K562 (cell line): ENCODE data around the gene PRSS35. TPM values are rescaled to one million over a fixed set of nuclear protein-coding genes. Genes with fewer than 3 reads are reported as not detected.

ENCODE experiments used
- ATAC-seq: fragments of 200-7000 bp; cut with Tn5 transposase; 3 replicates; pipeline ENCODE4 v1.9.1; 2020; ENCODE audit warnings: moderate library complexity
- BruUV-seq: library from RNA; stranded (reverse); fragments of 400-500 nt; replicated peaks from 2 replicates; lab custom pipeline; 2021; lab: Mats Ljungman, UMichigan
- CTCF ChIA-PET: fragments of 300-600 bp; formaldehyde crosslinking; extraction: SDS; loops from one replicate; lab custom pipeline; 2021; ENCODE audit warnings: low intra/inter-chr PET ratio; lab: Yijun Ruan, JAX
- POLR2A ChIA-PET: fragments of 300-600, 350-650 bp; sonication (Branson Sonifier 250); formaldehyde crosslinking; extraction: SDS; loops from one replicate; lab custom pipeline; 2021; ENCODE audit warnings: antibody characterized with exemption, inconsistent platforms; lab: Yijun Ruan, JAX
- DNase-seq, 4 experiments: peaks; one replicate each; pipeline versions ENCODE4 v3.0.0 to v3.0.0-alpha.2; 2011 to 2018; ENCODE audit warnings: low spot score in 3 of 4, mixed read lengths in 3 of 4; ENCODE audit errors: extremely low read depth in 1 of 4
- FAIRE-seq: peaks from 2 replicates; lab custom pipeline; 2011; peaks lifted over from hg19 to GRCh38; lab: Jason Lieb, UNC
- H2AFZ ChIP-seq: 2 replicates; pipeline ENCODE4 v1.6.0; 2011; ENCODE audit warnings: low read depth, low read length, control low read depth, inconsistent platforms
- H3K27ac ChIP-seq: fragments of 200-600 bp; 3 replicates; pipeline ENCODE4 v1.8.0; 2011; ENCODE audit warnings: low read depth, mild to moderate bottlenecking, control low read depth, inconsistent platforms, low read length, moderate library complexity, mixed read lengths; ENCODE audit errors: extremely low read depth
- H3K27me3 ChIP-seq, 2 experiments: fragments of 300-600 bp in 1 of 2; 2 replicates in 1 of 2; 3 replicates in 1 of 2; pipeline versions ENCODE4 v1.6.0 to v1.8.0; 2011; ENCODE audit warnings: inconsistent platforms in 2 of 2, low read length in 2 of 2, mild to moderate bottlenecking in 1 of 2, mixed read lengths in 1 of 2, moderate library complexity in 1 of 2; ENCODE audit not compliant: control insufficient read depth in 2 of 2, insufficient read depth in 2 of 2
- H3K36me3 ChIP-seq: fragments of 300-600 bp; 3 replicates; pipeline ENCODE4 v1.8.0; 2011; ENCODE audit warnings: mild to moderate bottlenecking, low read length, inconsistent platforms; ENCODE audit not compliant: control insufficient read depth, insufficient read depth
- H3K4me1 ChIP-seq, 2 experiments: fragments of 200-600 bp in 1 of 2; replicated peaks in 1 of 2; 2 replicates in 1 of 2; 3 replicates in 1 of 2; pipeline versions ENCODE4 v1.5.1 to v1.8.0; 2011; ENCODE audit warnings: inconsistent platforms in 2 of 2, low read length in 2 of 2, mild to moderate bottlenecking in 1 of 2, mixed read lengths in 1 of 2, moderate library complexity in 1 of 2; ENCODE audit not compliant: control insufficient read depth in 2 of 2, insufficient read depth in 2 of 2
- H3K4me2 ChIP-seq: 2 replicates; pipeline ENCODE4 v1.6.1; 2011; ENCODE audit warnings: low read length, control low read depth, inconsistent platforms, mixed read lengths; ENCODE audit not compliant: insufficient read depth
- H3K4me3 ChIP-seq: fragments of 200-600 bp; sonication (generic), shearing (Covaris generic); 2 replicates; pipeline ENCODE4 v1.5.1; 2016; ENCODE audit warnings: control low read depth, inconsistent platforms
- H3K79me2 ChIP-seq: fragments of 200-600 bp; 3 replicates; pipeline ENCODE4 v1.8.0; 2011; ENCODE audit warnings: low read length, inconsistent platforms; ENCODE audit not compliant: control insufficient read depth, insufficient read depth
- H3K9ac ChIP-seq, 2 experiments: 2 replicates each; pipeline versions ENCODE4 v1.6.0 to v1.6.1; 2011; ENCODE audit warnings: low read depth in 2 of 2, low read length in 2 of 2, control low read depth in 1 of 2, inconsistent platforms in 1 of 2, mild to moderate bottlenecking in 1 of 2, mixed read lengths in 1 of 2; ENCODE audit not compliant: insufficient read depth in 1 of 2
- H3K9me1 ChIP-seq: one replicate; pipeline ENCODE4 v1.6.0; 2011; ENCODE audit warnings: inconsistent platforms, mild to moderate bottlenecking, low read length, moderate library complexity; ENCODE audit not compliant: control insufficient read depth, insufficient read depth
- H3K9me3 ChIP-seq: replicated peaks from 2 replicates; pipeline ENCODE4 v1.5.1; 2011; ENCODE audit warnings: low read depth, low read length, inconsistent platforms; ENCODE audit not compliant: control insufficient read depth, insufficient read depth
- H4K20me1 ChIP-seq: replicated peaks from 2 replicates; pipeline ENCODE4 v1.6.1; 2011; ENCODE audit warnings: low read length, inconsistent platforms, mixed read lengths; ENCODE audit not compliant: control insufficient read depth, insufficient read depth
- KLF16 ChIP-seq: IDR thresholded peaks from 2 replicates; pipeline ENCODE4 v1.6.1; 2016; ENCODE audit warnings: antibody characterized with exemption
- NR1H2 ChIP-seq: sonication (generic); formaldehyde crosslinking; IDR thresholded peaks from 2 replicates; pipeline ENCODE4 v1.4.0; 2020; ENCODE audit warnings: mild to moderate bottlenecking, missing genetic modification reagents
- RAD21 ChIP-seq, 2 experiments: fragments of 250-450 bp in 1 of 2; fragments of 450-650 bp in 1 of 2; sonication (Bioruptor Pico) in 1 of 2; formaldehyde crosslinking in 1 of 2; IDR thresholded peaks in 1 of 2; conservative IDR thresholded peaks in 1 of 2; 2 replicates each; pipeline versions ENCODE4 v1.4.0 to v1.8.0; 2020 to 2022; ENCODE audit warnings: mild to moderate bottlenecking in 2 of 2, moderate library complexity in 1 of 2
- RBBP5 ChIP-seq: fragments of 200-600 bp; sonication (generic); IDR thresholded peaks from 2 replicates; pipeline ENCODE4 v1.6.1; 2012; ENCODE audit warnings: borderline replicate concordance, mild to moderate bottlenecking, low read length, control low read depth, inconsistent platforms; ENCODE audit not compliant: insufficient read depth, poor library complexity, severe bottlenecking
- SMC3 ChIP-seq: conservative IDR thresholded peaks from 2 replicates; pipeline ENCODE4 v1.6.1; 2011; ENCODE audit warnings: low read depth, low read length, improper control_type of control experiment; ENCODE audit not compliant: insufficient read depth
- TAF1 ChIP-seq: IDR thresholded peaks from 2 replicates; pipeline ENCODE4 v1.6.1; 2011; ENCODE audit warnings: mild to moderate bottlenecking, low read length, moderate library complexity; ENCODE audit not compliant: insufficient read depth, control insufficient read depth, severe bottlenecking; ENCODE audit errors: extremely low read depth
- ZKSCAN8 ChIP-seq: fragments of 200-800 bp; sonication (Bioruptor generic); IDR thresholded peaks from 2 replicates; pipeline ENCODE4 v1.6.1; 2016; ENCODE audit warnings: missing genetic modification characterization, missing compliant biosample characterization
- ZNF184 ChIP-seq: sonication (generic); formaldehyde crosslinking; IDR thresholded peaks from 2 replicates; pipeline ENCODE4 v1.5.0; 2020; ENCODE audit warnings: missing genetic modification reagents
- ZNF764 ChIP-seq: fragments of 250-450 bp; sonication (Bioruptor Pico); IDR thresholded peaks from 2 replicates; pipeline ENCODE4 v1.4.0; 2020; ENCODE audit warnings: low read depth, mild to moderate bottlenecking, moderate library complexity
- ZNF77 ChIP-seq: fragments of 250-450 bp; sonication (Bioruptor Pico); IDR thresholded peaks from 2 replicates; pipeline ENCODE4 v1.5.0; 2020
- WGBS: fragments of 100-300 bp; shearing (Covaris generic); methylation state at CpG from one replicate; pipeline ENCODE4 v1.1.6; 2016; ENCODE audit warnings: low coverage, mixed read lengths; ENCODE audit not compliant: insufficient coverage; ENCODE audit errors: missing lambda C conversion rate; 5-methylcytosine and 5-hydroxymethylcytosine counted together
- in situ Hi-C: fragments of 300-500 bp; cut with MboI; formaldehyde crosslinking; loops from 4 replicates; pipeline ENCODE4 v1.15.0; 2018; ENCODE audit warnings: inconsistent platforms, mixed read lengths
- intact Hi-C: fragments of 100-400 bp; cut with micrococcal nuclease; formaldehyde crosslinking; loops from 2 replicates; pipeline ENCODE4 v1.14.2; 2022
- polyA plus RNA-seq, 8 experiments: library from polyadenylated mRNA; depleted of rRNA in 4 of 8; stranded (reverse) in 5 of 8; unstranded in 3 of 8; fragments of >200 nt; fragmentation: Nextera tagmentation in 2 of 8; fragmentation: Illumina TruSeq in 1 of 8; extraction: Ambion mirVana in 2 of 8; extraction: Trizol in 1 of 8; gene quantifications; 2 replicates each; pipeline versions ENCODE4 v1.2.1 to v1.2.3, GENCODE V29; 2011 to 2014; ENCODE audit warnings: inconsistent platforms in 1 of 8, missing spikeins in 1 of 8
- total RNA-seq, 7 experiments: library from RNA; depleted of rRNA in 6 of 7; stranded (reverse); fragments of >200 nt in 6 of 7; fragmentation: Illumina TruSeq in 2 of 7; extraction: Trizol in 2 of 7; gene quantifications; 2 replicates each; pipeline versions ENCODE4 v1.2.1 to v1.2.3, GENCODE V29; 2011 to 2021; ENCODE audit warnings: low replicate concordance in 1 of 7
- TF ChIP-seq, protein P1 (sequence below): fragments of 450-650 bp; IDR thresholded peaks from 2 replicates; pipeline ENCODE4 v1.6.1; 2016
- TF ChIP-seq, protein P2 (sequence below), 3 experiments: fragments of 200-800 bp in 1 of 3; sonication (Bioruptor generic) in 1 of 3; sonication (generic) in 1 of 3; formaldehyde crosslinking in 1 of 3; IDR thresholded peaks; 2 replicates each; pipeline versions ENCODE4 v1.6.1 to v1.8.0; 2016 to 2022; ENCODE audit warnings: mild to moderate bottlenecking in 2 of 3, missing compliant biosample characterization in 2 of 3, missing genetic modification characterization in 2 of 3, missing genetic modification reagents in 1 of 3
- TF ChIP-seq, protein P3 (sequence below), 3 experiments: IDR thresholded peaks in 2 of 3; conservative IDR thresholded peaks in 1 of 3; 2 replicates each; pipeline ENCODE4 v1.5.1; 2011 to 2012; ENCODE audit warnings: low read length in 3 of 3, mild to moderate bottlenecking in 3 of 3, control low read depth in 2 of 3, improper control_type of control experiment in 1 of 3, inconsistent platforms in 1 of 3, low read depth in 1 of 3, mixed read lengths in 1 of 3, moderate library complexity in 1 of 3; ENCODE audit not compliant: insufficient read depth in 2 of 3

Gene PRSS35
- total and polyA plus RNA-seq, 9 of the 15 experiments (the other 6 are each of a cell fraction or from before 2014, with no cell fraction given) = not detected

DNA sequence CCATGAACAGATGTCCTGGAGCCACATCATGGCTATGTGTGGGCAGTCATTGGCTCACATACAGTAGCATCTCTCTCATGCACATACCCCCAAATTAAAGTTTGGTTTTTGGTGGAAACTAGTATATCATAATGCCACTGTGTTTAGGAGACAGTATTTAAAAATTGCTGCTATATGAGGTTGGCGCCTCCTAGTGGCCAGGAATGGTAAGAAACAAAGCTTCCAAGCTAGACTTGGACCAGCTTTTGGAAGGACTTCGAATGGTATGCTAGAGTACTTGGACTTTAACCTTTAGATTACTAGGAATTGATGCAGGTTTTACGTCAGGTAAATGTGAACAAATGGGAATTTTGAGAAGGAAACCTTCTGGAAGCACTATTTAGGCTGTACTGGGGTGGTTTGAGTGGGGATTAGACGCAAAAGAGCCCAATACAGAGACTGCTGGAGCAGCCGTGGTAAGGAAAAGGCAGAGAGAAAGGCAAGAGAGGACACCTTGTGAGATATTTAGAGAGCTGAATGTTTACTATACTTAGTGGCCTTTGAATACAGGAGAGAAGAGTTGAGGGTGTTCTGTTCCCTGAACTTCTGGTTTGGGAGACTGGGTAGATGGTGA lies 23.8 kb downstream of the PRSS35 start:
- H4K20me1 ChIP-seq = no peaks in the 10 kb centered on the region
- WGBS = 11% methylated on average over 5 of the region's 5 CpGs
- H3K4me2 ChIP-seq = no peak overlapping the region
- no peaks in the 10 kb centered on the region for H3K9me3 ChIP-seq
- ATAC-seq (peak; percentile 87), DNase-seq (peak; percentile 46 to 72 (median 58)), FAIRE-seq (peak; percentile 90)
- no peak overlapping the region for H2AFZ ChIP-seq
- no TSS peak for BruUV-seq
- POLR2A ChIA-PET = interaction anchor here (0.6 to 0.7 kb wide), 3 partner anchors 22 to 1657 kb away, joined by 3 read pairs; no protein-coding TSS in a partner anchor
- no peak overlapping the region for H3K9ac ChIP-seq
- in situ Hi-C loops (no loop called here), intact Hi-C loops (loop anchor here (5.0 kb wide), 1 partner anchor 56 kb away; no protein-coding TSS in a partner anchor)
- no peaks in the 10 kb centered on the region; a peak in 1 of 5 replicates for H3K27me3 ChIP-seq
- H3K36me3 ChIP-seq = no peaks in the 10 kb centered on the region
- no peaks in the 10 kb centered on the region for H3K79me2 ChIP-seq
- H3K4me1 ChIP-seq = no peaks in the 10 kb centered on the region
- no peaks in the 10 kb centered on the region for H3K9me1 ChIP-seq
- H3K4me3 ChIP-seq = no peak overlapping the region
- CTCF ChIA-PET = interaction anchor here (0.9 to 1.5 kb wide), 2 partner anchors 56 to 315 kb away, joined by 3 to 7 read pairs; no protein-coding TSS in a partner anchor
- no peak overlapping the region for H3K27ac ChIP-seq
- TF ChIP-seq, protein P1, sequence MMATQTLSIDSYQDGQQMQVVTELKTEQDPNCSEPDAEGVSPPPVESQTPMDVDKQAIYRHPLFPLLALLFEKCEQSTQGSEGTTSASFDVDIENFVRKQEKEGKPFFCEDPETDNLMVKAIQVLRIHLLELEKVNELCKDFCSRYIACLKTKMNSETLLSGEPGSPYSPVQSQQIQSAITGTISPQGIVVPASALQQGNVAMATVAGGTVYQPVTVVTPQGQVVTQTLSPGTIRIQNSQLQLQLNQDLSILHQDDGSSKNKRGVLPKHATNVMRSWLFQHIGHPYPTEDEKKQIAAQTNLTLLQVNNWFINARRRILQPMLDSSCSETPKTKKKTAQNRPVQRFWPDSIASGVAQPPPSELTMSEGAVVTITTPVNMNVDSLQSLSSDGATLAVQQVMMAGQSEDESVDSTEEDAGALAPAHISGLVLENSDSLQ = no peak
- TF ChIP-seq ZNF184 (CRISPR knock-in tag) (no peak), KLF16 (0 out of 2 replicates have a peak, but pooled peaks have one; percentile 28), RAD21 (CRISPR knock-in tag; conservative IDR thresholded peaks at IDR 0.05 in 1 of 2, IDR thresholded peaks at IDR 0.05 in 1 of 2) (peak; percentile 35 to 67; a peak in 3 of 4 replicates), ZNF764 (CRISPR knock-in tag) (no peak), RBBP5 (no peak), SMC3 (peak; percentile 37), ZNF77 (no peak), ZKSCAN8 (CRISPR knock-in tag) (no peak), NR1H2 (no peak), TAF1 (no peak)
- TF ChIP-seq, protein P2, sequence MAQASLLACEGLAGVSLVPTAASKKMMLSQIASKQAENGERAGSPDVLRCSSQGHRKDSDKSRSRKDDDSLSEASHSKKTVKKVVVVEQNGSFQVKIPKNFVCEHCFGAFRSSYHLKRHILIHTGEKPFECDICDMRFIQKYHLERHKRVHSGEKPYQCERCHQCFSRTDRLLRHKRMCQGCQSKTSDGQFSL (CRISPR knock-in tag; IDR thresholded peaks at IDR 0.05) = no peak
- TF ChIP-seq, protein P2 (tag; IDR thresholded peaks at IDR 0.05) = no peak
- TF ChIP-seq, protein P3, sequence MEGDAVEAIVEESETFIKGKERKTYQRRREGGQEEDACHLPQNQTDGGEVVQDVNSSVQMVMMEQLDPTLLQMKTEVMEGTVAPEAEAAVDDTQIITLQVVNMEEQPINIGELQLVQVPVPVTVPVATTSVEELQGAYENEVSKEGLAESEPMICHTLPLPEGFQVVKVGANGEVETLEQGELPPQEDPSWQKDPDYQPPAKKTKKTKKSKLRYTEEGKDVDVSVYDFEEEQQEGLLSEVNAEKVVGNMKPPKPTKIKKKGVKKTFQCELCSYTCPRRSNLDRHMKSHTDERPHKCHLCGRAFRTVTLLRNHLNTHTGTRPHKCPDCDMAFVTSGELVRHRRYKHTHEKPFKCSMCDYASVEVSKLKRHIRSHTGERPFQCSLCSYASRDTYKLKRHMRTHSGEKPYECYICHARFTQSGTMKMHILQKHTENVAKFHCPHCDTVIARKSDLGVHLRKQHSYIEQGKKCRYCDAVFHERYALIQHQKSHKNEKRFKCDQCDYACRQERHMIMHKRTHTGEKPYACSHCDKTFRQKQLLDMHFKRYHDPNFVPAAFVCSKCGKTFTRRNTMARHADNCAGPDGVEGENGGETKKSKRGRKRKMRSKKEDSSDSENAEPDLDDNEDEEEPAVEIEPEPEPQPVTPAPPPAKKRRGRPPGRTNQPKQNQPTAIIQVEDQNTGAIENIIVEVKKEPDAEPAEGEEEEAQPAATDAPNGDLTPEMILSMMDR (IDR thresholded peaks at IDR 0.05 in 2 of 3, conservative IDR thresholded peaks at IDR 0.05 in 1 of 3; ENCODE audit: insufficient read depth in 2 of 3, low read depth in 1 of 3, low read length in 3 of 3) = peak; percentile 65 to 88 (median 76)
